ENCODE measurements around the gene TMEM51.
A peak's percentile ranks its signal among the peaks of the same experiment; 100 is the strongest.

TMEM51 gene

GRCh38 chr1:15179485-15179883 is 25.9 kb downstream of the TMEM51 start:
- no peak for DNase-seq

DNA sequence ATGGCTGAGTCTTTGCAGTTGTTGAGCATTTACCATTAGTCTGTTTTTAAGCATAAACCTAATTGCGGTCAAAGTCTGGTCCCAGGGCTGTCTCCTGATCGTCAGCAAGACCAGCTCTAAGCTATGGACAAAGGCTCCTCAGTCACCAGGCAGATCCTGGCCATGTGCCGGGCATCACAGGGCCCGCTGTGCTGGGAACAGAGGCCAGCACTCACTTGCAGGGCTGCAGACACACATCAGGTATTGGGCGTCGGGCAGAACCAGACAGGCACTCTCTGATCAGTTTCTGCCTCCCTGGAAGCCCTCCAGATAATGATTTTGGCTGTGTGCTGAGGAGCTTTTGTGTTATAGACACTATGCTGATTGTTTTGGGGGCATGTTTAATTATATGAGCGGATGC is 26.6 kb downstream of the TMEM51 start:
- no peak for DNase-seq

DNA sequence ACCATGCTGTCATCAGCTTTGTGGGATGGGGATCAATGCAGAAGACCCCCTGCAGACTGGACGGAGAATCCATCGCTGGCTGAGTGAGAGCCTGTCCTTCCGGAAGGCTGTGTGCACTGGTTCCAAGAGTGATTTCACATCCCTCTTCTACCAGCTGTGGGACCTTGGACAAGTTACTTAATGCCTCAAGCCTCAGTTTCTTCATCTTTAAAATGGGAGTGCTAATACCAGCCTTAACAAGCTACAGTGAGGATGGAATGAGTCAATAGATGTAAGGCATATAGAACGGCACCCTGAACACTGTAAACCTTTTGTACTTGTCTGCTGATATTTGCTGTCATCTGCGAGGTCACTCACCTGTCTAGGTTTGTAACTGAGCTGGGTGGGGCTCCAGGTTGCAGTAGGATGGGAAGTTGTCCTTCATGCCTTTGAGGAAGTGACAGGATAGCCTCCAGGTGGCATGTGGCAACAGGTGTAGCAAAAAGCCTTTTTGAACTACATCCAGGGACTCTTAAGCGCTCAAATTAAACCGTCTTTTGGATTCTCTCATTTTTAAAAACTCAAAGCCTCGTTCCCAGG is 27.5 kb downstream of the TMEM51 start:
- DNase-seq = no peak

DNA sequence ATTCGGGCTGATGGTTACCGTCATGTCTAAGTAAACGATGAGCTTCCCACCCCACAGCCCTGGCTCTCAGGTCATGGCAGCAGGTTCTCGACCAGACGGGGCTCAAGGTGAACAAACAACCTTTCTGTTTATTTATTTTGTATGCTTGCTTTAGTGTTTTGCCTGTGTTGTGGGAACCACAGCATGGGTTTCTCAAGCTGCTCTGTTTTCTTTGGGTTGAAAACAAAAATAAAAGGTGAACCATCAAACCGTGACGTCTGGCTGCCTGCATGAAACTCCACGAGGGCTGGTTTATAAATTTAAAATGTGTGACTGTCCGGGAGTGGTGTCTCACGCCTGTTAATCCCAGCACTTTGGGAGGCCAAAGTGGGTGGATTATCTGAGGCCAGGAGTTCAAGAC is 28.0 kb downstream of the TMEM51 start:
- DNase-seq = no peak

- no peak for DNase-seq
These were observed 31.1 kb downstream of the TMEM51 start for GRCh38 chr1:15184436-15185241.

DNA sequence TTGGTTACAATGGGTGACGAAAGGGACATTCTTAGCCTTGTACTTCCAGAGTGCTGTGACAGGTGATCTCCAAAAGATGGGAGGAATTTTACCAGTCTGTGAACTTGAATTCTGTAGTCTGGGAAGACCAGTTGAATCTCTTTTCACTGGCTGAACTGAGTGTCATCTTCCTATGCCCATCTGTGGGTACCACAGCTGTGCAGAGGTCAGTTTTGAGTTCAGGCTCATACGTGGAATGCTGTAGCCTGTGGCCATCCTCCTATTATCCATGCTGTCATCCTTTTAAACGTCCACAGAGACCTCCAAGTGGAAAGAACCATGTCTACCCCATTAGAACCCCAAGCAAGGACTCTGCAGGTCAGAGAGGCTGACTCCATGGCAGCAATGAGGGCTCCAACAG is 32.1 kb downstream of the TMEM51 start:
- no peak for DNase-seq

- no peak for DNase-seq
These were observed 32.7 kb downstream of the TMEM51 start for GRCh38 chr1:15186073-15186845.

- no peak for DNase-seq
These were observed 33.3 kb downstream of the TMEM51 start for GRCh38 chr1:15186846-15187151.

GRCh38 chr1:15187175-15188129 is 33.9 kb downstream of the TMEM51 start:
- DNase-seq = no peak

DNA sequence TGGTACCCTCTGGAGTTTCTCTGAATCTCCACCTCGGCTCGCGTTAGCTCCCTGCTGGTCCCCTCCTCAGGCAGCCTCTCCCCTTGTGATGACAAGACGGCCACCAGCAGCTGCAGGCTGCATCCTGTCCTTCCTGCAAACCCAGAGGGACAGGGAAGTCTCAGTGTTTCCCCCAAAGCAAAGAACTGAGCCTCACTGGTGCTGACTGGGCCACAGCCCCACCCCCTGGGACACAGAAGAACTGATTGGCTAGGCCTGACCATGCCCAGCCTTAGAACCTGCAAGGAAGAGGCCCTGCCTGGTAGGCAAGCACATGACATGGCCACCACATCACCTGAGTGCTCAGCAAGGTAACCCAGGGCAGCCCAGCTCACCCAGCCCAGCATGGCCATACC is 34.6 kb downstream of the TMEM51 start:
- no peak for DNase-seq

DNA sequence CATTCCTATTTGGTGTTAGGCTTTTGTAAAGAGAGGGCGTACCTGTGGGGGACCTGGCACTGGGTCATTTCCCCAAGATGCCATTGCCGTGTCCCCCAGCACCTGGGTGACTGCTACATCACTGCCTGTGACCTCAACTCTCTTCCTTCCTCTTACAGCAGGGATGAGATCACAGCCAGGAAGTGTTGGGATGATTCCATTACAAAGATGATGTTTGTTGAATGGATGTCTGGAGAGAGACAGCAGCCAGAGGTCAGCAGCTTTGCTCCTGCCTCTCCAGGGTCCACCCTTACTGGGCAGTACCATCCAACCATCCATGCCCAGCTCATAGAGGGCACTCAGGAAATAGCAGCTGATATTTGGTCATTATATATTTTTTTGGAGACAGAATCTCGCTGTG is 35.1 kb downstream of the TMEM51 start:
- DNase-seq = peak; percentile 67

DNA sequence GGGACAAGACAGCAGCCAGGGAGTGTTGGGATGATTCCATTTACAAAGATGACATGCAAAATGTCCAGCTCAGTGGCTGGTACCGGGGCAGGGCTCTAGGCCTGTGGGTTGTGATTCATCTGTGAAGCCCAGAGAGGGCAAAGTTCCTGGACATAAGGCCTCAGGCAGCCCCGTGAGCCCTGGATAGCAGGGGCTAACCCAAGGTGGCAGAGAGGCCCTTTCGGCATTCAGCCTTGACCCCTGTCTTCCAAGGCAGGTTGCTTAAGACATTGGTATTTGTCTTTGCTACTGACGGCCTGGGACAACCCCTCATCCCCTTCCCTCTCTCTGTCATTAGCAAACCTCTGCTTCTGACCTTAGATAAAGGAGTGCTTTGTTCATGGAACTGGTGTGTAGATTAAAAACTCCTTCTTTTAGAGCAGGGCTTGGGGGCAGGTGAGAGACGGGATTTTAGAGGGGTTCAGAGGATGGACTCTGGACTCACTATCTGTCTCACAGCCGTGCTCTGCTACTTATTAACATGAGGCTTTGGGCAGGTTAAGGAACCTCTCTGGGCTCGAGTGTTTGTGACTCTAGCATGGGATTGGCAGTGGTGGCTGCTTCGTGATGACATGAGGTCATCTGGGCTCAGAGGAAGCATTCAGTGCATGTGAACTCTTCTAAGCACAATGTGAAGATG is 36.3 kb downstream of the TMEM51 start:
- peak; percentile 27 for DNase-seq

GRCh38 chr1:15191267-15191666 is 37.7 kb downstream of the TMEM51 start:
- no peak for DNase-seq

DNA sequence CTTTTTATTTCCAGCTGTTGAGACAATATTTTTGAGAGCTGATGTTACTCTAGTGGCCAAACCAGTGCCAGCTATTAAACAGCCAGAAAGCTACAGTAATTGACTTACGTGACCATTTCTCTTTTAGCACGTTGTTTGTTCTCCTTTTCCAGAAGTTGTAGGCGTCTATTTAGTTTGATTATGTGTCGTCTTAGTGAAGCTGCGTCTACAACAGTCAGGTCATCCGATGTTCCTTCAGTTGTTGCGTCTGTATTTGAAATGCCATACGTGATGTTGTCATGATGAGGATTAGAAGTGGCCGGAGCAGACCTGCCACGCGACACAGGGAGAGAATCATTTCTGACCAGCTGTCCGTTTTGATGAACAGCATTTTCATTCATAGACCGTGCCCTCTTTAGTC is 38.2 kb downstream of the TMEM51 start:
- peak; percentile 78 for DNase-seq

DNA sequence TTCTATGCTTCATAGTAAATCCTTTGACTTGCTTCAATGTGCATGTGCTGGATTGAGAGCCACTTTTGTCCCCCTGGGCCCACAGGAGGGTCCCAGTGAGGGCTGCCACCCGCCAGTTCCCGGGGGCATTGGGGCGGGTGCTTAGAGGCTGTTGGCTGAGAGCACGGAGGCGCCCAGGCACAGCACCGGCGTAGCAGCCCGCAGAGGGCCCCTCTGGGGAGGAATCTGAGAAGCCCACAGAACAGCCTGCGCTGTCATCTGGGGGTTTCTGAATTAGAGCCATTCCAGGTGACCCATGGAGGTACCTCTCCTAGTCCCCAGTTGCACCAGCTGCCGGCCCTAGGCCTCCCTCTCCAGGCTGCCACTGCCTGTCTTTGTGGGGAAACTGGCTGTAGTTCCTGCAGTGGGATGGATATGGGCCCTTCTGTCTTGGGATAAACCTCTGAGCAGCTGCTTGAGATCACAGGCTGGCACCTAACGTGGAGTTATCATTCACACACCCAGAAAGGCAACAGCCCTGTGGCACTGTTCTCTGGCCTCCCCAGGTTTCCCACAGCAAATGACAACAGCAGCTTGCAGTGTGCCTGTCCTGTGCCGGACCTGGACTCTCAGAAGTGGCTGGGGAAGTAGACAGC is 39.5 kb downstream of the TMEM51 start:
- no peak for DNase-seq

GRCh38 chr1:15195420-15196052 is 42.0 kb downstream of the TMEM51 start:
- no peak for DNase-seq

DNA sequence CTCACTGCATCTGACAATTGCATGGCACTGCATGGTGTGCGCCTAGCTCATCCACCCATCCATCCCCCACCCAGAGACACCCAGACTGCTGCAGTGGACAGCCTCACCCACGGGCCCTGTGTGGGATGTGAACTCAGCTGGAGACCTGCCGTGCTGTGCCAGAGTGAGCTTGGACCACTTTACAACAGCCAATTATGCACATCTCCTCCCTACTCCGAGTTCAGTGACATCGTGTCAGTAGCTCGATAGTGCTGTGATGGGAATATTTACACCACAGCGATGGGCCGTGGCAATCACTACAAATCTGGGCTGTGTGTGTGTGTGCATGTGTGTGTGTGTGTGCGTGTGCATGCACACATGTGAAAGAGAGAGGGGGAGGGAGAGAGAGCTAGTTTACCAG is 42.5 kb downstream of the TMEM51 start:
- DNase-seq = no peak

GRCh38 chr1:15196807-15197530 is 43.4 kb downstream of the TMEM51 start:
- no peak for DNase-seq

- no peak for DNase-seq
These were observed 44.3 kb downstream of the TMEM51 start for GRCh38 chr1:15197591-15198447.

GRCh38 chr1:15198684-15199083 is 45.1 kb downstream of the TMEM51 start:
- DNase-seq = no peak
